PC-9 (cell line): Measurements from ENCODE around the gene FAIM2.

Experiments used
- CTCF ChIP-seq: fragments of 200-600 bp; sonication (generic); conservative IDR thresholded peaks from 2 replicates; pipeline ENCODE4 v1.6.1; 2017; ENCODE audit warnings: mixed run types, antibody characterized with exemption, mild to moderate bottlenecking, moderate library complexity
- EZH2 ChIP-seq: fragments of 200-600 bp; sonication (generic); IDR thresholded peaks from 2 replicates; pipeline ENCODE4 v1.8.0; 2017; ENCODE audit warnings: antibody characterized with exemption, low read depth

- TF ChIP-seq EZH2 (no peak), CTCF (no peak)
Observed at GRCh38 chr12:49929581-49929980, 25.9 kb upstream of the FAIM2 start.
